Adrenal gland (tissue), 5 donors: ENCODE results near the gene RBMY1B.
"Not testable (repeated sequence)": the region's sequence is repeated elsewhere in the genome, so short reads cannot be mapped to it uniquely, and the experiment has no call there.

ENCODE experiments used
- POLR2A ChIP-seq, 2 donors: fragments of 450-650 bp; IDR thresholded peaks; one replicate each; pipeline ENCODE4 v1.6.1; 2017; ENCODE audit warnings: antibody characterized with exemption in 2 of 2, mild to moderate bottlenecking in 2 of 2, moderate library complexity in 1 of 2
- TF ChIP-seq, protein P1 (sequence below), 6 experiments: fragments of 450-650 bp in 4 of 6; fragments of 200-600 bp in 2 of 6; sonication (generic) in 1 of 6; IDR thresholded peaks; 1 replicate in 5 of 6; 2 replicates in 1 of 6; pipeline versions ENCODE4 v1.5.1 to v1.8.0; 2016 to 2021; ENCODE audit warnings: antibody characterized with exemption in 6 of 6, mild to moderate bottlenecking in 2 of 6, moderate library complexity in 1 of 6
- donor health status: DM: no; HTN: no; CAD: no.

DNA sequence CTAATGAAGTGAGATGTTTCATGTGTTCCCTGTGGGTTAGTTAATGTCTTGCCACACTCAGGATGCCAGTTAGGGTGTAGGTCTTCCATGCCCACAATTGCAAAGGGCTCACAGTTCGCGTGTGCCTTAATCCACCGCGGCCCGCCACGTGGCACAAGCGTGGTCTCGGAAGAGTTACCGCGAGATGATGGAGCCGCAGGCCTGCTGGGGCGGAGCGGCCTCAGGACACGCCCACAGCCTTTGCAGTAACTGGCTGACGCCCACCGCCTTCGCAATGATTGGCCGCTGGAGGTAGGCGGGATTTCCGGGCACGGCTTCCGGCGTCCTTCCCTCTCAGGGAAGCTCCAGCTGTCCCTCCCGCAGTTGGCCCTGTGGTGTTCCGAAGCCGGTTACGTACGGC, at the start of gene RBMY1B:
- TF ChIP-seq, protein P1, sequence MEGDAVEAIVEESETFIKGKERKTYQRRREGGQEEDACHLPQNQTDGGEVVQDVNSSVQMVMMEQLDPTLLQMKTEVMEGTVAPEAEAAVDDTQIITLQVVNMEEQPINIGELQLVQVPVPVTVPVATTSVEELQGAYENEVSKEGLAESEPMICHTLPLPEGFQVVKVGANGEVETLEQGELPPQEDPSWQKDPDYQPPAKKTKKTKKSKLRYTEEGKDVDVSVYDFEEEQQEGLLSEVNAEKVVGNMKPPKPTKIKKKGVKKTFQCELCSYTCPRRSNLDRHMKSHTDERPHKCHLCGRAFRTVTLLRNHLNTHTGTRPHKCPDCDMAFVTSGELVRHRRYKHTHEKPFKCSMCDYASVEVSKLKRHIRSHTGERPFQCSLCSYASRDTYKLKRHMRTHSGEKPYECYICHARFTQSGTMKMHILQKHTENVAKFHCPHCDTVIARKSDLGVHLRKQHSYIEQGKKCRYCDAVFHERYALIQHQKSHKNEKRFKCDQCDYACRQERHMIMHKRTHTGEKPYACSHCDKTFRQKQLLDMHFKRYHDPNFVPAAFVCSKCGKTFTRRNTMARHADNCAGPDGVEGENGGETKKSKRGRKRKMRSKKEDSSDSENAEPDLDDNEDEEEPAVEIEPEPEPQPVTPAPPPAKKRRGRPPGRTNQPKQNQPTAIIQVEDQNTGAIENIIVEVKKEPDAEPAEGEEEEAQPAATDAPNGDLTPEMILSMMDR (IDR thresholded peaks at IDR 0.05) = not testable (repeated sequence)
- not testable (repeated sequence) for TF ChIP-seq POLR2A (IDR thresholded peaks at IDR 0.05)
